H1 (cell line): ENCODE results near the gene CCDC141.

Source experiments
- NANOG ChIP-seq: IDR thresholded peaks from 2 replicates; pipeline ENCODE4 v1.6.1; 2011; ENCODE audit warnings: low read length, low read depth, mild to moderate bottlenecking, inconsistent platforms; ENCODE audit not compliant: insufficient read depth, poor library complexity, severe bottlenecking
- ZNF274 ChIP-seq: IDR thresholded peaks from 2 replicates; pipeline ENCODE4 v1.7.0; 2012; ENCODE audit warnings: low read length, borderline replicate concordance; ENCODE audit errors: extremely low read depth
- TF ChIP-seq, protein P1 (sequence below): IDR thresholded peaks from 2 replicates; pipeline ENCODE4 v1.6.1; 2012; ENCODE audit warnings: inconsistent platforms
- TF ChIP-seq, protein P2 (sequence below), 3 experiments: IDR thresholded peaks; 1 replicate in 2 of 3; 2 replicates in 1 of 3; pipeline versions ENCODE4 v1.5.1 to v1.6.1; 2011; ENCODE audit warnings: low read length in 3 of 3, mild to moderate bottlenecking in 3 of 3, inconsistent platforms in 2 of 3, low read depth in 1 of 3, moderate library complexity in 1 of 3; ENCODE audit not compliant: insufficient read depth in 1 of 3; ENCODE audit errors: control extremely low read depth in 1 of 3

DNA sequence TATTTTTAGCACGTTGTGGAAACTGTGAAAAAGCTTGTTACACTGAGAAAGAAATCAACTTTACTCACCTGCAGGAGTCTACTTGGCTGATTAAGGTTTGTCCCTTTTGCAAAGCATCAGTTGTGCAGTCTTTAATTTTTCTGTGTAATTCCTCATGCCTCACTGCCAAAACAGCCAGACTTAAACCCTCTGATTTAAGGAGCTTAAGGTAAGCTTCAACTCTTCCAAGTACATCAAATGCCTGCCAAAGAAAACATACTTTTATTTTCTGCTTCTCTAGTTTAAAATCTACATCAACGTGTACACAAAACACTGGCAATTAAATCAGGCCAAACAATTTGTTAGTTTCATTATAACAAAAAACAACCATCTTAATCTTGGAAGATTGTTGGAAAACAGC, 144.7 kb downstream of the CCDC141 start:
- TF ChIP-seq NANOG: no peak
- TF ChIP-seq, protein P1, sequence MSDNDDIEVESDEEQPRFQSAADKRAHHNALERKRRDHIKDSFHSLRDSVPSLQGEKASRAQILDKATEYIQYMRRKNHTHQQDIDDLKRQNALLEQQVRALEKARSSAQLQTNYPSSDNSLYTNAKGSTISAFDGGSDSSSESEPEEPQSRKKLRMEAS: no peak
- TF ChIP-seq, protein P2, sequence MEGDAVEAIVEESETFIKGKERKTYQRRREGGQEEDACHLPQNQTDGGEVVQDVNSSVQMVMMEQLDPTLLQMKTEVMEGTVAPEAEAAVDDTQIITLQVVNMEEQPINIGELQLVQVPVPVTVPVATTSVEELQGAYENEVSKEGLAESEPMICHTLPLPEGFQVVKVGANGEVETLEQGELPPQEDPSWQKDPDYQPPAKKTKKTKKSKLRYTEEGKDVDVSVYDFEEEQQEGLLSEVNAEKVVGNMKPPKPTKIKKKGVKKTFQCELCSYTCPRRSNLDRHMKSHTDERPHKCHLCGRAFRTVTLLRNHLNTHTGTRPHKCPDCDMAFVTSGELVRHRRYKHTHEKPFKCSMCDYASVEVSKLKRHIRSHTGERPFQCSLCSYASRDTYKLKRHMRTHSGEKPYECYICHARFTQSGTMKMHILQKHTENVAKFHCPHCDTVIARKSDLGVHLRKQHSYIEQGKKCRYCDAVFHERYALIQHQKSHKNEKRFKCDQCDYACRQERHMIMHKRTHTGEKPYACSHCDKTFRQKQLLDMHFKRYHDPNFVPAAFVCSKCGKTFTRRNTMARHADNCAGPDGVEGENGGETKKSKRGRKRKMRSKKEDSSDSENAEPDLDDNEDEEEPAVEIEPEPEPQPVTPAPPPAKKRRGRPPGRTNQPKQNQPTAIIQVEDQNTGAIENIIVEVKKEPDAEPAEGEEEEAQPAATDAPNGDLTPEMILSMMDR (IDR thresholded peaks at IDR 0.05; ENCODE audit: control extremely low read depth in 1 of 3, insufficient read depth in 1 of 3, low read depth in 1 of 3, low read length in 3 of 3): no peak
- TF ChIP-seq ZNF274: no peak
